Hepatocyte (in vitro differentiated cells): ENCODE measurements around the gene AMOTL1. TPM values are rescaled to one million over a fixed set of nuclear protein-coding genes. Genes with fewer than 3 reads are reported as not detected.
A peak's percentile ranks its signal among the peaks of the same experiment; 100 is the strongest.

Experiments used
- DNase-seq: peaks from one replicate; pipeline ENCODE4 v3.0.0-alpha.2; 2016; ENCODE audit warnings: low spot score
- H2AFZ ChIP-seq: fragments of 200-600 bp; sonication (generic); 2 replicates; pipeline ENCODE4 v1.6.0; 2016; ENCODE audit warnings: antibody characterized with exemption, mild to moderate bottlenecking
- H3K27ac ChIP-seq: fragments of 200-600 bp; sonication (generic); 2 replicates; pipeline ENCODE4 v1.5.1; 2016; ENCODE audit warnings: mild to moderate bottlenecking
- H3K27me3 ChIP-seq: fragments of 200-600 bp; sonication (generic); 2 replicates; pipeline ENCODE4 v1.6.1; 2016
- H3K36me3 ChIP-seq: fragments of 200-600 bp; sonication (generic); replicated peaks from 2 replicates; pipeline ENCODE4 v1.5.1; 2016; ENCODE audit warnings: low read depth; ENCODE audit not compliant: insufficient read depth
- H3K4me1 ChIP-seq: fragments of 200-600 bp; sonication (generic); 2 replicates; pipeline ENCODE4 v1.5.1; 2016; ENCODE audit warnings: mild to moderate bottlenecking, moderate library complexity; ENCODE audit not compliant: insufficient read depth
- H3K4me2 ChIP-seq: fragments of 200-600 bp; sonication (generic); 2 replicates; pipeline ENCODE4 v1.6.0; 2016
- H3K4me3 ChIP-seq: fragments of 200-600 bp; sonication (generic); 2 replicates; pipeline ENCODE4 v1.5.1; 2016; ENCODE audit warnings: mild to moderate bottlenecking
- H3K79me2 ChIP-seq: fragments of 200-600 bp; sonication (generic); 2 replicates; pipeline ENCODE4 v1.6.0; 2017; ENCODE audit warnings: mild to moderate bottlenecking
- H3K9me2 ChIP-seq: fragments of 200-600 bp; sonication (generic); replicated peaks from 2 replicates; pipeline ENCODE4 v1.6.0; 2017; ENCODE audit warnings: mild to moderate bottlenecking; ENCODE audit not compliant: insufficient read depth
- H3K9me3 ChIP-seq: fragments of 200-600 bp; sonication (generic); 2 replicates; pipeline ENCODE4 v1.5.1; 2016; ENCODE audit warnings: low read depth, mild to moderate bottlenecking
- H4K20me1 ChIP-seq: fragments of 200-600 bp; sonication (generic); 2 replicates; pipeline ENCODE4 v1.6.0; 2016; ENCODE audit warnings: mild to moderate bottlenecking; ENCODE audit not compliant: insufficient read depth, poor library complexity, severe bottlenecking
- EZH2 ChIP-seq: fragments of 200-600 bp; sonication (generic); IDR thresholded peaks from 2 replicates; pipeline ENCODE4 v1.6.1; 2016; ENCODE audit warnings: antibody characterized with exemption, mild to moderate bottlenecking, borderline replicate concordance
- EZH2phosphoT487 ChIP-seq: fragments of 200-600 bp; sonication (generic); IDR thresholded peaks from one replicate; pipeline ENCODE4 v1.6.1; 2018; ENCODE audit warnings: antibody characterized with exemption, mild to moderate bottlenecking, low read depth, moderate library complexity; ENCODE audit not compliant: unreplicated experiment, severe bottlenecking
- WGBS: methylation state at CpG from one replicate; pipeline ENCODE4 v1.1.6; 2016; ENCODE audit warnings: low lambda C conversion rate; ENCODE audit errors: missing lambda C conversion rate; 5-methylcytosine and 5-hydroxymethylcytosine counted together
- polyA plus RNA-seq: library from polyadenylated mRNA; unstranded; fragments of >200 nt; fragmentation: Nextera tagmentation; extraction: Ambion mirVana; gene quantifications from 2 replicates; pipeline ENCODE4 v1.2.1, GENCODE V29; 2016
- total RNA-seq: library from RNA; depleted of rRNA; stranded (reverse); fragments of >200 nt; gene quantifications from 2 replicates; pipeline ENCODE4 v1.2.3, GENCODE V29; 2014
- TF ChIP-seq, protein P1 (sequence below): fragments of 200-600 bp; sonication (generic); IDR thresholded peaks from 2 replicates; pipeline ENCODE4 v1.5.1; 2016; ENCODE audit warnings: antibody characterized with exemption, mild to moderate bottlenecking; ENCODE audit not compliant: poor library complexity

AMOTL1 gene
- total and polyA plus RNA-seq, 2 experiments from 2014 or later: 23.8 to 57.7 TPM

- DNase-seq: no peak
- WGBS: 22% methylated on average over 5 of the region's 5 CpGs
- Histone ChIP-seq H3K9me2 (no peaks in the 10 kb centered on the region), H3K27ac (peak overlapping the region; percentile 33), H2AFZ (no peak overlapping the region), H3K9me3 (no peaks in the 10 kb centered on the region), H3K4me2 (peak overlapping the region; percentile 46), H3K4me3 (no peak overlapping the region), H3K27me3 (no peaks in the 10 kb centered on the region), H3K36me3 (no peaks in the 10 kb centered on the region), H3K79me2 (peaks cover 100% of the 10 kb centered on the region), H4K20me1 (peaks cover 97% of the 10 kb centered on the region), H3K4me1 (peaks cover 22% of the 10 kb centered on the region)
- TF ChIP-seq, protein P1, sequence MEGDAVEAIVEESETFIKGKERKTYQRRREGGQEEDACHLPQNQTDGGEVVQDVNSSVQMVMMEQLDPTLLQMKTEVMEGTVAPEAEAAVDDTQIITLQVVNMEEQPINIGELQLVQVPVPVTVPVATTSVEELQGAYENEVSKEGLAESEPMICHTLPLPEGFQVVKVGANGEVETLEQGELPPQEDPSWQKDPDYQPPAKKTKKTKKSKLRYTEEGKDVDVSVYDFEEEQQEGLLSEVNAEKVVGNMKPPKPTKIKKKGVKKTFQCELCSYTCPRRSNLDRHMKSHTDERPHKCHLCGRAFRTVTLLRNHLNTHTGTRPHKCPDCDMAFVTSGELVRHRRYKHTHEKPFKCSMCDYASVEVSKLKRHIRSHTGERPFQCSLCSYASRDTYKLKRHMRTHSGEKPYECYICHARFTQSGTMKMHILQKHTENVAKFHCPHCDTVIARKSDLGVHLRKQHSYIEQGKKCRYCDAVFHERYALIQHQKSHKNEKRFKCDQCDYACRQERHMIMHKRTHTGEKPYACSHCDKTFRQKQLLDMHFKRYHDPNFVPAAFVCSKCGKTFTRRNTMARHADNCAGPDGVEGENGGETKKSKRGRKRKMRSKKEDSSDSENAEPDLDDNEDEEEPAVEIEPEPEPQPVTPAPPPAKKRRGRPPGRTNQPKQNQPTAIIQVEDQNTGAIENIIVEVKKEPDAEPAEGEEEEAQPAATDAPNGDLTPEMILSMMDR: no peak
- TF ChIP-seq EZH2: no peak
- no peak for TF ChIP-seq EZH2phosphoT487
Observed at GRCh38 chr11:94776351-94777321, 8.5 kb downstream of the AMOTL1 start.

- Histone ChIP-seq H3K9me2 (no peaks in the 10 kb centered on the region), H3K9me3 (no peaks in the 10 kb centered on the region), H3K4me3 (no peak overlapping the region), H2AFZ (no peak overlapping the region), H3K79me2 (peaks cover 100% of the 10 kb centered on the region), H3K27me3 (no peaks in the 10 kb centered on the region), H4K20me1 (peaks cover 93% of the 10 kb centered on the region), H3K36me3 (no peaks in the 10 kb centered on the region), H3K4me1 (peaks cover 21% of the 10 kb centered on the region), H3K4me2 (peak overlapping the region; percentile 59), H3K27ac (peak overlapping the region; percentile 17)
- 49% methylated on average over 3 of the region's 3 CpGs for WGBS
- TF ChIP-seq EZH2phosphoT487 (no peak), EZH2 (no peak)
- TF ChIP-seq, protein P1: no peak
- DNase-seq: no peak
Observed at GRCh38 chr11:94780432-94780831, 12.3 kb downstream of the AMOTL1 start.

DNA sequence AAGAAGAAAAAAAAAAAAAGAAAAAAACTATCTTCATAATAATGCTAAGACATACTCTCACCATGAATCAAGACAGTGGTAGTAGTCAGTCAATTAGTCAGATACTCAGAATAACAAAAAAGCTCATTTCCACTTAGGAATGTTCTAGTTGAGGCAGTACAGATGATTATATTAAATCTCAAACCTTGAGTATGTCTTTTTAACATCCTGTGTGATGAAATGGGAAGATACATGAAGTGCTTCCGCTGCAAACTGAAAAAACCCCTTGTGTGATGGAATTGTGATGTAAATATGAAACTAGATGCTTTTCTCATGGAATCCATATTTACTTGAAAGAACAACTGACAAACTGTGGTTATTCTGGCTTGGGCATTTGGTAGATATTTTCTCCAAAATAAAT, 13.7 kb downstream of the AMOTL1 start:
- 93% methylated on average over 1 of the region's 1 CpG for WGBS
- peaks cover 93% of the 10 kb centered on the region for H4K20me1 ChIP-seq
- H3K36me3 ChIP-seq: no peaks in the 10 kb centered on the region
- no peak overlapping the region for H3K27ac ChIP-seq
- no peaks in the 10 kb centered on the region for H3K27me3 ChIP-seq
- H3K4me1 ChIP-seq: peaks cover 19% of the 10 kb centered on the region
- H3K9me2 ChIP-seq: no peaks in the 10 kb centered on the region
- DNase-seq: no peak
- no peak overlapping the region for H2AFZ ChIP-seq
- no peak overlapping the region for H3K4me3 ChIP-seq
- TF ChIP-seq, protein P1: no peak
- TF ChIP-seq EZH2: no peak
- TF ChIP-seq EZH2phosphoT487: no peak
- H3K9me3 ChIP-seq: no peaks in the 10 kb centered on the region
- no peak overlapping the region for H3K4me2 ChIP-seq
- H3K79me2 ChIP-seq: peaks cover 98% of the 10 kb centered on the region
